HG02763 (cell line): ENCODE measurements around the gene ATF7.

ENCODE experiments used
- ATAC-seq: cut with Tn5 transposase; IDR thresholded peaks from one replicate; pipeline ENCODE4 v1.9.1; 2021; ENCODE audit warnings: mild to moderate bottlenecking, moderate library complexity; ENCODE audit not compliant: unreplicated experiment

Gene ATF7

DNA sequence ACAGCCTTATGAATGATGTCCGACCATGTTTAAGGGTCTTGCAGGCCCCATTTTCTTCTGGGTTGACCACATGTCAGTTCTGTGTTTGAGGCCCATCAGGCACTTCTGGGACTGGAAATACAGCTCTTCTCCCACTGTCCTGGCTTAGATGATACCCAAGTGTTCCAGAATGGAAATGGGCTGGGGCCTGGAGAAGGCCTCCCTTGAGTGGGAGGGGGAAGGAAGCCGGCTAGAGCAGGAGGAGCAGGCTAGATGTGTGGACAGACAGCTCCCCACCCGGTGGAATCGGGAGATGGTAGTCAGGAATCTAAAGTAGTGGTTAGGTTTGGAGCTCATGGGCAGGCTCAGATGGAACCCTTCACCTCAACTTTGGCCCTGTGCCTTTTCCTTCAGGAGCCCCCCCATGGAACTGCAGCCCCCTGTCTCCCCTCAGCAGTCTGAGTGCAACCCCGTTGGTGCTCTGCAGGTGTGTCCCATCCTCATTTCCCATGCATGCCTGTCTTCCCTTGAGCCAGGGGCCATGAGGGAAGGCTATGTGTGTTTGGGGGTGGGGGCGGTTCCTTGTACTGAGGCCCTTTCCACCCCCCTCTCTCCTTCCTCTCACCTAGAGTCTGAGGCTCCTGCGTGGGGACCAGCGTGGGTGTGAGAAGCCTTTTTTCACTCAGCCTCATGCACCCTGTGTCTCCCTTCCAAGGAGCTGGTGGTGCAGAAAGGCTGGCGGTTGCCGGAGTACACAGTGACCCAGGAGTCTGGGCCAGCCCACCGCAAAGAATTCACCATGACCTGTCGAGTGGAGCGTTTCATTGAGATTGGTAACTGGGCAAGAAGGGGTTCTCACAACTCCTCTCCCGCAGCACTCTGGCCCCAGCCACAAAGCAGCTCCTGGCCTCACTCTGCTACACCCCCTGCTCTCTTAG, 121.9 kb downstream of the ATF7 start:
- ATAC-seq: no peak

DNA sequence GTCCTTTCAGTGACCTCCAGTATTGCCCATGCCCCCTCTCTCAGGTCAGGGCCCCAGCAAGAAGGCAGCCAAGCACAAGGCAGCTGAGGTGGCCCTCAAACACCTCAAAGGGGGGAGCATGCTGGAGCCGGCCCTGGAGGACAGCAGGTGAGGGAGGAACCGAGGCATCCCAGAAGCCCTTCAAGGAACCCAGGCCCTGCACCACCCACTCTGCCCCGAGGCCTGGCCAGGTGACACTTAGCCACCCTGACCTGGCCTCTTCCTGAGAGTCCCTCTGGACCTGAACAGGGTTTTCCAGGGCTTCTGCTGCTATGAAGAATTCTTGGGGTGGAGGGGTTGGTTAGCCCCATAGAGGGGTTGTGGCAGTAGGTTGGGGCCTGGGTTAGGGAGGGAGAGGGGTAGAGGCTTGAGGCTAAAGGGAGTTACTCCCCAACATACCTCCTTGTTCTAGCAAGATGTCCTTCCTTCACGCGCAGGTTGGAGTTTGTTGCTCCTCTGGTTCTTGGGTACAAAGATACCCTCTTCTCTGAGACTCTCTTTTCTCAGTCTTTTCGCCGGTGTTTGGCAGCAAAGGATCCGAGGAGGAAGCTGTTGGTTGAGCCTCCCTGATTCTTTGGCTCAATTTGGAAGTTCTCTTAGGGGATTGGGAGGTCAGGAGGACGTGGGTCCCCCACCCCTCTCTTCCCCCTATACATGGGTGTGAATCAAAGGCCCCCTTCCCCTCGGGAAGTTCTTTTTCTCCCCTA, 123.0 kb downstream of the ATF7 start:
- ATAC-seq: no peak

- no peak for ATAC-seq
Observed at GRCh38 chr12:53502331-53502730, 123.9 kb downstream of the ATF7 start.

DNA sequence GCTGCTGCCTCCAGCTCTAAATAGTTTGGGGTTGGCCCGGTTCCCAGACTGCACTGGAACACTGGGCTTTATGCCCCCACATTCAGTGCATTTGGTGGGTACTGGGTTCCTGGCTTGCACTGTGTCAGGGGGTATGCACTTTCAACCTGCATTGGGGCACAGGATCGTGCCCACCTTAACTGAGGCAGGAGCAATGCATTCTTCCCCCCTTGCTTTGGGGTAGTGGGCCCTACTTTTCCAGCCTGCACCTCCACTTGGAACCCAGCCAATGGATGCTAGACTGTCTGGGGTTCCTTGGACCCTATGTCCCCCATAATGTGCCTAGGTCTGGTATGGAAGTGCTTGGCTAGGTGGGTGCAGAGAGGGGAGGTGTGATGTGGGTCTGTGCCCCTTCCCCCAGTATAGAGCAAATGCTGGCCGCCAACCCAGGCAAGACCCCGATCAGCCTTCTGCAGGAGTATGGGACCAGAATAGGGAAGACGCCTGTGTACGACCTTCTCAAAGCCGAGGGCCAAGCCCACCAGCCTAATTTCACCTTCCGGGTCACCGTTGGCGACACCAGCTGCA, 124.5 kb downstream of the ATF7 start:
- no peak for ATAC-seq

DNA sequence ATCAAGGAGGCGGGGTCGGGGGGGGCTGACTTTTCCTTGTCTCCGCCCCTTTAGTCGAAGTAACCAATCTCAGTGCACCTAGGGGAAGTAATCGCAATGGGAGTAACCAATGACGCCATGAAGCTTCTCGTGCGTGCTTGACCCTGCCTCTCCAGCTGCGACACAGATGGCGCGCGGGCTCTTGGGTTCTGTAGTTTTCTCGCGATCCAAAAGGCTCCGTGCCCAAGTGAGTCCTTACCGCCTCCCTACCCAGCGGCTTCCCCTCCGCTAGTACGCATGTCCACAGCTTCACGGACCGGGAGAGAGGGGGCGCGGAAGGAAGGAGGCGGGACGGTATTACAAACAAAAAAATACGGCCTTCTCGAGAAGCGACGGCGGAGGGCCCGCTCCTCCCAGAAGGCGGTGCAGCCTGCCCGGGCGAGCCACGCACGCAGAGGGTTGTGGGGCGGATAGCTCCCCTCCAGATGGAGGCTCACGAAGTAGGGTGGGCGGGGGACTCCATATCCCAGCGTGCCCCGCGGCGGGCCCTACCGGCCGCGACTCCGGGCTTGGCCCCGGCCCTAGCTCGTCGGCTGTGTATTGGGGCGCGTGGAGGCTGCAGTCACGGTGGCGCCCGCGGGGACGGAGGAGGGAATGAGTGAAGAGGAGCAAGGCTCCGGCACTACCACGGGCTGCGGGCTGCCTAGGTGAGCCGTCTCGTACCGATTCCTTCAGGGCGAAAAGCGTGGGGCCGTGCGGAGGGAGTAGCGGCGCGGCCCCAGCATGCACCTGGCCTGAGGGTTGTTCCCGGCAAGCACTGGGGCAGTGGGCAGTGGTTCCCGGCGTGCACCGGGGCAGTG, 125.2 kb downstream of the ATF7 start, which contains the start of gene TARBP2:
TSS of gene TARBP2 (plus strand) at position 508 of the 839 bp plus-strand sequence. CDS start at position 634, 126 bp downstream.
- peak; percentile 79 for ATAC-seq

DNA sequence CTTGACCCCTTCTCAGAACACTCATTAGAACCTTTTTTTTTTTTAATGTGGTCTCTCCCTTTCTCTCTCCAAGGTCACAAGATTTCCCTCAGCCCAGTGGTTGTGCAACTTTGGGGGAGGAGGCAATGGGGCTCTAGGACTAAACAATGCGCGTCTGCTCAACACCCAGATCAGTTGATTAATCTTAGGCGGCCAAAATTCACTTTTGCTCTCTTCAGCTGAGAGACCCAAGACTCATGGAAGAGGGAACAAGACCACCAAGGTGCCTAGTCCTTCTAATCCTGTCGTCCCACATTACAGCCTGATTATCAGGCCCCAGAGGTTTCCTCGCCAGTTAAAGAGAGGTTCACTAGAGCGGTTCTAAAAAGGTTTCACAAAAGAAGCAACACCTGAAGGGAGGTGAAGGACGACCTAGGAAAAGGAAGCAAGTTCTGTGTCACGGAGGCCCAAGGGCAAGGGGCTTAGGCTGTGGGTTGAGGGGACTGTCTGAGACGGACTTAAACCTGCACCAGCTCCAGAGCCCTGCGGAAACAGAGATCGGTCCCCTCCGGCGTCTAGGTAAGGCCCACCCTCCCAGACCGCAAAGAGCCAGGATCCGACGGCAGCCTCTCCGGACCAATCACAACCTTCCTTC, 125.9 kb downstream of the ATF7 start:
- ATAC-seq: no peak

DNA sequence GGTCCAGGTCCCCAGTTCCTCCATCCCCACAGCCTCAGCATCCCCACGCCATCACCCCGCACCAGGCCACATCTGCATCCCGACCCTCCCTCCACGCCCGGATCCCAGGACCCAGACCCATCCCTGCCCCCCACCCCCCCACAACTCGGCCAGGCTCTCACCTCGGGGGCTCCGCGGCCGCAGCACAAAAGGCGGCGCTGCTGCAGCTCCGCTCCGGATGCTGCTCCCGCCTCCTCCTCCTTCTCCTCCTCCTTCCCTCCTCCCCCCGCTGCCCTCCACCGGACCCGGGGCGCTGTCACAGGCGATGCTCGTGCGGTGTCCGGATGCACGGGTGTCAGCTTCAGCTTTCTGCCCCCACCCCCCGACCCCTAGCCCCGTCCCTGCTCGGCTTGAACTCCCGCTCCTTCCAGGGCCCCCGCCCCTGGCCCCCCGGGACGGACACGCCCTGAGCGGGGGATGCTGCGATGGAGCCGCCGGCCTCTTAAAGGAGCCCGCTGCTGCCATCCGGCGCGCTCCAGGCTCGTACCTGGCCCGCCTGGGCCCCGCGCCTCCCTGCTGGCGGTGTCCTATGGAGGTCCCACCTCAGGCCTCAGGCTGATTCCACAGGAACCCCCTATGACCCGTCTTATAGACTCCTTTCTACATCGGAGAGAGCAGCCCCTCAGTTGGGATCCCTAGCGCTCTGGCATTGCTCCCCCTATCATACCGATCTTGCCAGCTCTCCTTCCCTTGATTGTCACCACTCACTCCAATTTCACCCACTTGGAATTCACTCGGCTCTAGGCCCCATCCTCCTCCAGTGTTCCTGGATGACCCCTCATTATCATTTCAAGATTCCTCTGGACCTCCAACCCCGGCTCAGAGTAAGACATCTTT, 126.7 kb downstream of the ATF7 start, which contains the start of gene MAP3K12:
TSS of gene MAP3K12 (minus strand) at position 193 of the 876 bp plus-strand sequence. CDS start 12,067 bp downstream, outside the sequence.
- ATAC-seq: no peak

DNA sequence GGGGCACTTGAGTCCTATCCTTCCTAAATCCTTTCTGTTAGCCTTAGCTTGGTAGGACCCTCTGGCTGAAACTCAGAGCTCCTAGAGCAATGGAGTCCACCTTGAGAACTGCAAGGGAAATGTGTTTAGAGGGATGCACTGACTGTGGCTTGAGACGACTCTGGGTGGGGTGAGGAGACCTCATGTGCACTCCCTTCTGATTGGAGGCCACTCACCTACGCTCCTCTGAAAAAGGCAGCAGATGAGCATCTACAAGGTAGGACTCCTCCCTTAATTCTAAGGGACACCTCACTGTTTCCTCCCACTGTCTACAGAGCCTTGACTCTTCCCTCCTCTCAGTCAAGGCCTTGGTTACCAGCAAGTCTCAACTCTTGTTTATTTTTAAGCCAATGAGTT, 127.9 kb downstream of the ATF7 start:
- no peak for ATAC-seq

DNA sequence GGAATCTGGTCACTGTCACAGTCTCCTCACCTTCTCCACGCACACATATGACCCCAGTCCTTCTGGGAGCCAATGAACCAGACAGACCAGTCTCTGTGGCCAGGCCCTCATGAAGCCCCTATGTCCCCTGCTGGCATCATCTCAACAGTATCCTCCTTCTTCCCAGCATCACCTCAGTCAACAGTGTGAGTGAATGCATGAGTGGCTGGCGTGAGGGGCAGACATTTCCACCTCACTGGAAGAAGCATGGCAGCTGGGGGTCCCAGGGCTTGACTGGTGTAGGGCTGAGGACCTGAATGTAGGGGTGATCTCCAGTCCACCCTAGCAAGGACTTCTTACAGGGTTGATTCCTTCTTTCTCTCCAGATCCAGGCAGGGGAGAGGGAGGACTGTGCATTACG, 128.7 kb downstream of the ATF7 start:
- ATAC-seq: no peak

- ATAC-seq: no peak
Observed at GRCh38 chr12:53496752-53497032, 129.5 kb downstream of the ATF7 start.

- ATAC-seq: no peak
Observed at GRCh38 chr12:53495903-53496751, 130.1 kb downstream of the ATF7 start.

- ATAC-seq: no peak
Observed at GRCh38 chr12:53493610-53494391, 132.4 kb downstream of the ATF7 start.

DNA sequence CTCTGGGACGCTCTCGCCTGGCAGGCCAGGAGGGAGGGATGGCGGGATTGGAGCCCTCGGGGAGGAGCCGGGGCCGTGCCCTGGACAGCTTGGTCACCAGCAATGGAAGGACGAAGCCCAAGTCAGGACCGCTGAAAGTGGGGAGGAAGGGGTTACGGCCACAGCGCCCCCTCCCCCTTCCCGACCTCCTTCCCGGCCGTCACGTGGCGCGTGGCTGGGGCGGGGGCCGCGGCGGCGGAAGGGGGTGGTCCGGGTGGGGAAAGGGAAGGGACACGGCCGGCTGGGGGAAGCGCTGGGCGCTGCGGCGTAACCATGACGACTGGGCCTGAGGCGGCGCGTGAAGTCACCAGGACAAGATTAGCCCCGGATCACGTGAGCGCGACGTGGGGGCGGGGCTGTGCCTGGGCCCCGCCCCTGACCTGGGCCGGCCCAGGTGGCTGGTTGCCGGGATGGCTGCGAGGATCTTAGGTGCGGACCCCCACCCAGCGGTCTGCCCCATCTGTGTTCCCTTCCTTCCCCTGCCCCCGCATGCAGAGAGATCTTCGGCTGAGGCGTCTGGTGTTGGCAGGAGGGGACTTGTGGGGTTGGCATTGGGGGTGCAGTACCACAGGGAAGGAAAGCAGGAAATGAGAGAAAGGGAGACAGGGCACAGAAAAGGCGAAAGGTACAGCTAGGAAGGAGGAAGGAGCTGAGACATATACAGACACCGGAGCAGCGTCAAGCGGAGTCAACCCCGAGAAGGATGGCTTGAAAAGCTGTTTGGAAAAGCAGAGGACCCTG, 133.2 kb downstream of the ATF7 start:
- peak; percentile 93 for ATAC-seq

DNA sequence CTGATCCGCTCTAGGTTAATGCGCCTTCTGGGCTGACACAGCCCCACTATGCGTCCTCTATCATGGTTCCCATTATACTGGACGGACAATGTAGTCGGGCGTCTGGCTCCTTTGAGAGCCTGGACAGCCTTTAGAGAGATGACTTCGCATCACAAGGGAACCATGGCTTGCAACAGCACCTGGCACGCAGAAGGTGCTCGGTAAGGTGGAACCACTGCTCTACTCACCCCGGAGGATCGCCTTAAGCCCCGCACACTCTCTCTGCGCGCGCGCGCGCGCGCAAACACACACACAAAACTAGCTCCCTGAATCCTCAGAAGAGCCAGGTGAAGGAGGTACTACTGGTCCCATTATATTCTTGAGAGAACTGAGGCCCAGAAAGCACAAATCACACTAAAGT, 134.0 kb downstream of the ATF7 start:
- no peak for ATAC-seq

- ATAC-seq: no peak
Observed at GRCh38 chr12:53489242-53489864, 136.8 kb downstream of the ATF7 start.

DNA sequence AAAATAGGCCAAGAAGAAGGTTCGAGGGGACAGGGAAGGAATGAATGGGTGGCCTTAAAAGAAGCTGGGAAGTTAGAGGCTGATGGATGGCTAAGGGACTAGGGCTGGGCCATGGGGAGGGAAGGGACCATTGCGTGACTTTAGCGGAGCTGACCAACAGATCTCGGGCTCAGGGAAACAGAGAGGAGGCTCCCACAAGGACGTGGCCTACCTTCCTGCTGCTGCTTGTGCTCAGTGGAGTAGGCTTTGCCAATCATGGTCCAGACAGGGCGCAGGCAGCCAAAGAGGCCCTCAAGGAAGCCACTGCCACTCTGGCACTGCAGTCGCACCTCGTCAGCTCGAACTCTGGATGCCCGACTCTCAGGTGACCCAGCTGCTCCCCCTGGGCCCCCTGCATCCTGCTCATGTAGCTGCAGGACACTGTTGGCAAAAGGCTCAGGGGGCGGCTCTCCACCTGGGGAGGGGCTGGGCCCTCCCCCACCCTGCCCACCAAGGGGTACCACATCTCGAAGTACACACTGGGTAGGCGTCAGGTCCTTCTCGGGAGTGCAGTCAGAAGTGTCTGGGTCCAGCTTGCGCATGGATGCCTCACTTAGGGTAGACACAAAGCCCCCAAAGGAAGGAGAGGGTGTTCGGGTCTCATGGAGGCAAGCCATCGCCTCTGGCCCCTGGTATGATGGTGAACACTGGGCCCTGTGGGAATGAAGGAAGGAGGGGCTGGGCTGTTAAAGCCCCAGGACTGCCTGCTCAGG, 139.3 kb downstream of the ATF7 start:
- ATAC-seq: no peak
